HepG2 (cell line): ENCODE results near the gene RECQL5. TPM values are rescaled to one million over a fixed set of nuclear protein-coding genes. Genes with fewer than 3 reads are reported as not detected.
A peak's percentile ranks its signal among the peaks of the same experiment; 100 is the strongest.

Experiments
- ATF4 ChIP-seq, 2 experiments: fragments of 450-650 bp in 1 of 2; sonication (generic) in 1 of 2; formaldehyde crosslinking; IDR thresholded peaks; 2 replicates each; pipeline versions ENCODE4 v1.5.0 to v1.8.0; 2020 to 2022; ENCODE audit warnings: mild to moderate bottlenecking in 1 of 2, missing genetic modification reagents in 1 of 2
- CCDC6 ChIP-seq: sonication (generic); formaldehyde crosslinking; IDR thresholded peaks from 2 replicates; pipeline ENCODE4 v1.8.1; 2022; ENCODE audit warnings: mild to moderate bottlenecking, missing genetic modification reagents, moderate library complexity
- MLXIP ChIP-seq: sonication (generic); formaldehyde crosslinking; IDR thresholded peaks from 2 replicates; pipeline ENCODE4 v1.9.0; 2021; ENCODE audit warnings: missing genetic modification reagents, borderline replicate concordance
- NFRKB ChIP-seq: fragments of 450-650 bp; IDR thresholded peaks from 2 replicates; pipeline ENCODE4 v1.6.1; 2017
- PHF5A ChIP-seq: IDR thresholded peaks from one replicate; pipeline ENCODE4 v1.6.1; 2018; ENCODE audit warnings: low read depth, missing genetic modification reagents; ENCODE audit not compliant: unreplicated experiment
- RBM39 ChIP-seq: fragments of 200-400 bp; formaldehyde crosslinking; IDR thresholded peaks from one replicate; pipeline ENCODE4 v1.6.1; 2018; ENCODE audit warnings: antibody characterized with exemption, mild to moderate bottlenecking, low read depth, low read length; ENCODE audit not compliant: poor library complexity, severe bottlenecking
- SSRP1 ChIP-seq: IDR thresholded peaks from 2 replicates; pipeline ENCODE4 v1.6.1; 2016; ENCODE audit warnings: control low read depth
- ZBTB14 ChIP-seq: sonication (generic); formaldehyde crosslinking; IDR thresholded peaks from 2 replicates; pipeline ENCODE4 v1.4.0; 2020; ENCODE audit warnings: missing genetic modification reagents
- ZNF207 ChIP-seq: fragments of 450-650 bp; IDR thresholded peaks from 2 replicates; pipeline ENCODE4 v1.6.1; 2016; ENCODE audit warnings: antibody characterized with exemption, borderline replicate concordance
- ZNF24 ChIP-seq: fragments of 450-650 bp; IDR thresholded peaks from 2 replicates; pipeline ENCODE4 v1.6.1; 2017; ENCODE audit warnings: antibody characterized with exemption, mild to moderate bottlenecking
- ZNF329 ChIP-seq: sonication (generic); formaldehyde crosslinking; IDR thresholded peaks from 2 replicates; pipeline ENCODE4 v1.9.0; 2021; ENCODE audit warnings: low read depth, mild to moderate bottlenecking, missing genetic modification reagents
- ZNF383 ChIP-seq: sonication (generic); formaldehyde crosslinking; IDR thresholded peaks from 2 replicates; pipeline ENCODE4 v1.4.0; 2020; ENCODE audit warnings: missing genetic modification reagents, mild to moderate bottlenecking, borderline replicate concordance
- ZNF547 ChIP-seq: sonication (generic); formaldehyde crosslinking; IDR thresholded peaks from 2 replicates; pipeline ENCODE4 v1.5.1; 2020; ENCODE audit warnings: mild to moderate bottlenecking, missing genetic modification reagents
- ZNF790 ChIP-seq: sonication (generic); formaldehyde crosslinking; IDR thresholded peaks from 2 replicates; pipeline ENCODE4 v1.8.0; 2022; ENCODE audit warnings: missing genetic modification reagents, mild to moderate bottlenecking, borderline replicate concordance
- ZSCAN25 ChIP-seq: sonication (generic); formaldehyde crosslinking; IDR thresholded peaks from 2 replicates; pipeline ENCODE4 v1.8.0; 2022; ENCODE audit warnings: mild to moderate bottlenecking, missing genetic modification reagents
- polyA plus RNA-seq, 8 experiments: library from polyadenylated mRNA; depleted of rRNA in 3 of 8; stranded (reverse) in 7 of 8; unstranded in 1 of 8; fragments of >200 nt; fragmentation: Illumina TruSeq in 4 of 8; extraction: Trizol in 4 of 8; gene quantifications; 2 replicates each; pipeline versions ENCODE4 v1.2.1 to v1.2.3, GENCODE V29; 2011 to 2016; ENCODE audit warnings: low read depth in 4 of 8, missing spikeins in 1 of 8, mixed read lengths in 1 of 8; ENCODE audit not compliant: insufficient read depth in 1 of 8
- total RNA-seq, 5 experiments: library from RNA; depleted of rRNA; stranded (reverse); fragments of >200 nt; fragmentation: Illumina TruSeq; extraction: Trizol; gene quantifications; 2 replicates each; pipeline ENCODE4 v1.2.3, GENCODE V29; 2016; ENCODE audit warnings: low read depth in 1 of 5
- TF ChIP-seq, protein P1 (sequence below): sonication (generic); formaldehyde crosslinking; IDR thresholded peaks from 2 replicates; pipeline ENCODE4 v1.4.0; 2020; ENCODE audit warnings: missing genetic modification reagents, low read depth, mild to moderate bottlenecking, borderline replicate concordance
- TF ChIP-seq, protein P2 (sequence below): sonication (generic); formaldehyde crosslinking; IDR thresholded peaks from 2 replicates; pipeline ENCODE4 v1.4.0; 2020; ENCODE audit warnings: missing genetic modification reagents
- TF ChIP-seq, protein P3 (sequence below): sonication (generic); formaldehyde crosslinking; IDR thresholded peaks from 2 replicates; pipeline ENCODE4 v1.5.1; 2020; ENCODE audit warnings: missing genetic modification reagents, mild to moderate bottlenecking, borderline replicate concordance

RECQL5 gene
- total and polyA plus RNA-seq, 2 of the 13 experiments (the other 11 are each of a cell fraction or from before 2014, with no cell fraction given) = 27.7 to 32.0 TPM

- TF ChIP-seq ZNF24 (no peak), ZNF790 (CRISPR knock-in tag) (peak; percentile 63; the same call in 1 of the 2 replicates), ZSCAN25 (CRISPR knock-in tag) (peak; percentile 27; the same call in 1 of the 2 replicates), ZNF329 (CRISPR knock-in tag) (0 out of 2 replicates have a peak, but pooled peaks have one; percentile 23), ZBTB14 (no peak), ATF4 (CRISPR knock-in tag; IDR thresholded peaks at IDR 0.05) (peak in 1 of 2 experiments; percentile 76; a peak in 2 of 4 replicates), ZNF207 (no peak), NFRKB (no peak), ZNF383 (CRISPR knock-in tag) (0 out of 2 replicates have a peak, but pooled peaks have one; percentile 46), SSRP1 (CRISPR knock-in tag) (no peak), CCDC6 (CRISPR knock-in tag) (no peak; the same call in 1 of the 2 replicates), ZNF547 (CRISPR knock-in tag) (no peak; the same call in 1 of the 2 replicates), PHF5A (CRISPR knock-in tag) (no peak), MLXIP (CRISPR knock-in tag) (no peak), RBM39 (peak; percentile 77)
- TF ChIP-seq, protein P1, sequence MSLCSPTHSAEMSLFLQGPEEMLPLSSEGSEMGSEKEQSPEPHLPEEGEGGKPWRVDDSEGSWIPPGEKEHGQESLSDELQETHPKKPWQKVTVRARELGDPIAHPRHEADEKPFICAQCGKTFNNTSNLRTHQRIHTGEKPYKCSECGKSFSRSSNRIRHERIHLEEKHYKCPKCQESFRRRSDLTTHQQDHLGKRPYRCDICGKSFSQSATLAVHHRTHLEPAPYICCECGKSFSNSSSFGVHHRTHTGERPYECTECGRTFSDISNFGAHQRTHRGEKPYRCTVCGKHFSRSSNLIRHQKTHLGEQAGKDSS = no peak; the same call in 1 of the 2 replicates
- TF ChIP-seq, protein P2, sequence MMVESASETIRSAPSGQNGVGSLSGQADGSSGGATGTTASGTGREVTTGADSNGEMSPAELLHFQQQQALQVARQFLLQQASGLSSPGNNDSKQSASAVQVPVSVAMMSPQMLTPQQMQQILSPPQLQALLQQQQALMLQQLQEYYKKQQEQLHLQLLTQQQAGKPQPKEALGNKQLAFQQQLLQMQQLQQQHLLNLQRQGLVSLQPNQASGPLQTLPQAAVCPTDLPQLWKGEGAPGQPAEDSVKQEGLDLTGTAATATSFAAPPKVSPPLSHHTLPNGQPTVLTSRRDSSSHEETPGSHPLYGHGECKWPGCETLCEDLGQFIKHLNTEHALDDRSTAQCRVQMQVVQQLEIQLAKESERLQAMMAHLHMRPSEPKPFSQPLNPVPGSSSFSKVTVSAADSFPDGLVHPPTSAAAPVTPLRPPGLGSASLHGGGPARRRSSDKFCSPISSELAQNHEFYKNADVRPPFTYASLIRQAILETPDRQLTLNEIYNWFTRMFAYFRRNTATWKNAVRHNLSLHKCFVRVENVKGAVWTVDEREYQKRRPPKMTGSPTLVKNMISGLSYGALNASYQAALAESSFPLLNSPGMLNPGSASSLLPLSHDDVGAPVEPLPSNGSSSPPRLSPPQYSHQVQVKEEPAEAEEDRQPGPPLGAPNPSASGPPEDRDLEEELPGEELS (CRISPR knock-in tag) = no peak; the same call in 1 of the 2 replicates
- TF ChIP-seq, protein P3, sequence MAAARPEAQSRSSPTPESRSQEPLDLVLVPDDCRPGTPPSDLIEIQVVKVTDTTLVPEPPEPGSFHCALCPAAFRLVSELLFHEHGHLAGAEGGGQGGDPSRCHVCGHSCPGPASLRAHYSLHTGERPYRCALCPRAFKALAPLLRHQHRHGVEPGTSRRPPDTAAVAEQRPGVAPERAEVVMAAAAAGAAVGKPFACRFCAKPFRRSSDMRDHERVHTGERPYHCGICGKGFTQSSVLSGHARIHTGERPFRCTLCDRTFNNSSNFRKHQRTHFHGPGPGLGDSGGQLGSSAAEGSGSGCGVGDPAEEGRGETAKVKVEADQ (CRISPR knock-in tag) = 0 out of 2 replicates have a peak, but pooled peaks have one; percentile 14
These were observed at the start of gene RECQL5, which contains the start of gene SAP30BP (continued) for GRCh38 chr17:75666959-75667790.
